GM21528 (cell line): Measurements from ENCODE around the gene GPR161.

Source experiments
- ATAC-seq: cut with Tn5 transposase; IDR thresholded peaks from one replicate; pipeline ENCODE4 v1.9.1; 2021; ENCODE audit warnings: mild to moderate bottlenecking, moderate library complexity; ENCODE audit not compliant: unreplicated experiment, low FRiP score

The GPR161 gene

GRCh38 chr1:168148916-168149315 is 12.2 kb upstream of the GPR161 start:
- peak; percentile 58 for ATAC-seq

- no peak for ATAC-seq
These were observed 9.9 kb upstream of the GPR161 start for GRCh38 chr1:168146626-168147025.

DNA sequence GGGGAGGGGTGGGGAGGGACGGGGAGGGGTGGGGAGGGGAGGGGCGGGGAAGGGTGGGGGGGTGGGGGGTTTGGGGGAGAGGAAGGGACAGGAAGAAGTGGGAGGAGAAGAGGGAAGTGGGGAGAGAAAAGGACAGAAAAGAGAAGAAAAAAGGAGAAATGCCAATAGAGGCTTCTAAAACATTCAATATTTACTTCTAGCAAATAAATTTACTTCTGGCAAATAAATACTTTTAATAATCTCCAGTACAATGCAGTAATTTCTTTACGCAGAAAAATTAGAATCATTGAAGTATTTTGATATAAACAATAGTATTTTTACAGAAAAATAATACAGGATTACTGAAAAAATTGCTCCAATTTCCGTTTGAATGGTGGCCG is 9.4 kb upstream of the GPR161 start:
- no peak for ATAC-seq

GRCh38 chr1:168145184-168146159 is 8.7 kb upstream of the GPR161 start:
- peak; percentile 90 for ATAC-seq

- no peak for ATAC-seq
These were observed 5.2 kb upstream of the GPR161 start for GRCh38 chr1:168141871-168142385.

- no peak for ATAC-seq
These were observed 2.3 kb upstream of the GPR161 start for GRCh38 chr1:168139070-168139469.

- ATAC-seq: no peak
These were observed 1.4 kb upstream of the GPR161 start for GRCh38 chr1:168138134-168138533.

DNA sequence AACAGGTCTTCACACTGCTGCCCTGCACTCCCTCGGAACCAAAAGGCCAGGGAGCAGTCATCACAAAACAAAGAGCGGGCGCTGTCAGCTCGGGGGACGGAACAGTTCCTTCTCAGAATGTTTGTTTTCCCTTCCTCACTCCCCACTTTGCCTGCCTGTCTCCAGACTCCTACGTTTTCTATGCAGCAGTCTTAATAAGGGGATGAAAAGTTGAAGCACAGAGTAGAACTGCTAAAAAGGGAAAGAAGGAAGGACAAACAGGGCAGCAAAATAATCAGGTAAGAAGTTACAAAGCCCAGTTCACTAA is 738 bp upstream of the GPR161 start:
- ATAC-seq: no peak

- no peak for ATAC-seq
These were observed 615 bp downstream of the GPR161 start for GRCh38 chr1:168135921-168136708.

DNA sequence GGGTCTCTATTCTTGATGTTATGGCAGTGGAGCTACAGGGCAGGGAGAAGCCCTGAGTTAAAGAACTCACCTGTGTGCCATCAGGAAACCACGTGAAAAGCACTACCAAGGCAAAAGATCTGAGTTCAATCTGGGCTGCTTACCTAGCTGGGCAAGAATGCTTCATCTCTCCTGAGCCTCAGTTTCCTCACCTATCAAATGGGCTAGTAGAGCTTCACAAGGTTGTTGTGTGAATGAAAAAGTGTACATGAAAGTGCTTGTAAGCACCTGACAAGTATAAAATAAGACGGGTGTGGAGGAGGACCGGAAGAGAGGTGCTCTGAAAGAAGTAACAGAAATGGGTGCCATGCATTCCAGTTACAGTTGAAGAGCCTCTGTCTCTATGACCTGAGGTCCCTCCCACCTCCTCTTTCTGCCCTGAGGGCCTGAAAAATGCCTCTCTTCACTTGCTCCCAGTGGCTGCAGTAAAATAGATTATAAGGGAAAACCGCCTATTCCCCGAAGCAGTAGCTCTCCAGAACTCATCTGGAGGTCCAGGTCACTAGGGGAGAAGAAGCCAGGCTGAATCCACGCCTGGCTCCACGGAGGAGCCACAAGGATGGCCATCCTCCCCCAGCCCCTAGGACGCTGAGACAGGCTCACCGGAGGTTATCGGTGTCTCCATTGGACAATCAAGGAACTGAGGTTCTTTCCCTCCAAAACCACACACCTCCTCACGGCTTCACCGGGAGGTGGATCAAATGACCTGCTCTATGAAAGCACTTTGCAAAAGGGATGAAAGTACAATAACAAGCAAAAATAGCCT is 1.4 kb downstream of the GPR161 start:
- ATAC-seq: no peak

GRCh38 chr1:168134642-168135041 is 2.1 kb downstream of the GPR161 start:
- ATAC-seq: no peak

DNA sequence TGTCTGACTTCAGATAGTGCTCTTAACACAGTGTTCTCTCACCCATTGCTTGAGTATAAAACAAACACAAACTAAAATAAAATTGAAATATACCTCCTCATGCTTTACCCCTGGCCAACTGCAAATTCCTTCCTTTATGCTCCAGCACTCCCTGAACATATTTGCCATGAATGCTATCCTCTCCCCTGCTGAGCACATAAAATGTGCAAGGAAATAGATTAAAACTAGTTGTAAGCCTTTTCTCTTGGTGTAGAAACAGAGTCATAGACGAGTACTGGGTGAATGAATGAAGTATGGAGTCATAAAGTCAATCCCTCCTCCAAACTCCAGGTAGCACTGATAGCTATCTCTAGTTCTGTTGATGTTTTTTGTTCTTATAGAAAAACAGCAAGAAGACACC is 2.6 kb downstream of the GPR161 start:
- no peak for ATAC-seq

DNA sequence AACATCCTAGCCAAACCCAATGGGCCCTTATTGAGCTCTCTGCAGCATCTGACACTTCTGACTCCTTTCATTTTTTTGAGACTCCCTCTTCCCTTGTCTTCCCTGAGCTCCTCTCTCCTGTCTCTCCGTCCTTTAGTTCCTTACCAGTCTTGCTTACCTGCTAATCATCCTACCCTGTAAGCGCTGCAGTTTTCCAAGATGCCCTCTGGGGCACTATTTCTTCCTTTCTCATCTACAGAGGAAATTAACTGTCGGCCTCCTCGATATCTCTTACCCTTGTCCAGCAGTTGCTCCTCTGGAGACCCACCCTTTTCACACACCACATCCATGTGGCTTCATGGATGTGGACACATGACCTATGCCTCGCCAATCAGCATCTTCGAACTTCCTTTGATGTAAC is 6.8 kb downstream of the GPR161 start:
- ATAC-seq: no peak

DNA sequence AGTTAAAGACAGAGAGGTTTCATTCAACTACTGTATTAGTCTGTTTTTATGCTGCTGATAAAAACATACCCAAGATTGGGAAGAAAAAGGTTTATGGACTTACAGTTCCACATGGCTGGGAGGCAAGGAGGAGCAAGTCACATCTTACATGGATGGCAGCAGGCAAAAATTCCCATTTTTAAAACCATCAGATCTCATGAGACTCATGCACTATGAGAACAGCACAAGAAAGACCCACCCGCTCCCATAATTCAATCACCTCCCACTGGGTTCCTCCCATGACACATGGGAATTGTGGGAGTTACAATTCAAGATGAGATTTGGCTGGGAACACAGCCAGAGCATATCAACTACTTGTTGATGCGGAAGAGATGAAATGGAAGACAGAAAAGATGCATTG is 9.2 kb downstream of the GPR161 start:
- ATAC-seq: no peak

DNA sequence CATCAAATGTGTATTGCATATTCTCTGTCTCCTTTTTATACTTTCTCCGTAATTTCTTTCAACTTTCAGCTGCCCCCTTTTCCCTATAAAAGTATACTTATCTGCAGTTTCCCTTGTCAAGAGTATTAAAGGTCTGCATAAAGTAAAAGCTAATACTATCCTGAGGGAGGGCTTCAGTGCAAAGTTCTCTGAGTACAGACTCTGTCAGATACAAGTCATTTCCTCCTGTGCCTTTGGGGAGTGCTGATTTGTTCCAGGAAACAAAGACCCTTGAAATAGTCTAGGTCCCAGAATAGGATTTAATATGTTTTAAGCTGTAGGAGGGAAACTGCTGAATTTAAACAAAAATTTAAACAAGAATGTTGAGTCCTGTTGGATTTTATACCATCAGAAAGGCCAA is 11.7 kb downstream of the GPR161 start:
- ATAC-seq: no peak

GRCh38 chr1:168121401-168122011 is 15.2 kb downstream of the GPR161 start:
- no peak for ATAC-seq

DNA sequence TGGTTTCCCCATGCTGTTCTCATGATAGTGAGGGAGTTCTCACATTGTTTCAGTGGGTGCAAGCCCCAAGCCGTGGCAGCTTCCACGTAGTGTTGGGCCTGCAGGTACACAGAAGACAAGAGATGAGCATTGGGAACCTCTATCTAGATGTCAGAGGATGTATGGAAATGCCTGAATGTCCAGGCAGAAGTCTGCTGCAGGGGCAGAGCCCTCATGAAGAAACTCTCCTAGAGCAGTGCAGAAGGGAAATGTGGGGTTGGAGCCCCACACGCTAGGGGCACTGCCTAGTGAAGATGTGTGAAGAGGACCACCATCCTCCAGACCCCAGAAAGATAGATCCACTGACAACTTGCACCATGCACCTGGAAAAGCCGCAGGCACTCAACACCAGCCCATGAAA is 17.0 kb downstream of the GPR161 start:
- no peak for ATAC-seq

DNA sequence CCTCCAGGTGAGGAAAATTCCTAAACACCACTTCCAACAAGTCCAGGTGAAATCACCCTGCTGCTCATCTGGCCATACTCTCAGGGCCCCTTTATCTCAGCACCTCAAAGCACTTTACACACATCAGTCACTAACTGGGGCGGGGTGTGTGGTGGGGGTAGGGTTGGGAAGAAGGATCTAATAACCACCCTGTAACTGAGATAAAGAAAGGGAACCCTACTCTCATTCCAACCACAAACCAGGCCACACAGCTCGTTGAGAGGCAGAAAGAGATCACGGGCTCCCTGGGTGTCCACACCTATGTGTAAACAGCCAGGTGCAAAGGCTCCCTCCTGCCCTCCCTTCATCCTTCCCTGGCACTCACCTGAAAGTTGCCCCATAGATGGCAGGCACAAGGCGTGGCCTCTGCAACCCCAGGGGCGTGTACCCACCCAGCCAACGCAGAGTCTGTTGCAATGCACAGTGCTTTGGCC is 20.4 kb downstream of the GPR161 start:
- ATAC-seq: no peak

DNA sequence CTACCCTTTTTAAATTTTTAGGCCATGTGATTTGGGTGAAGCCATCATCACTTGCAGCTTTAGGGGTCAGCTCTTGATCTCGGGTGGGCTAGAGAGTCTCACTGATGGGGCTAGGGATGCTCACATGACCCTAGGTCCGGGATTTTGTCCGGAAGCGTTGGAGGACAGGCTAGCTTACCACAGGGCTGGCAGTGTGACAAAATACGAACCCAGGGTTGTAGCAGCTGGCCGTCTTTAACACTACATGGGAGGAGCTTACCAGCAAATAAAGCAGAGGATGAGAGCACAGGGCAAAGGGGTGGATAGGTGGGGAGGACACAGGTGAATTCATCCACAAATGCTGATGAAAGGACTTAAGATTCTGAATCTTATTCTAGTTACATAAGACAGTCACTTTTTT is 21.9 kb downstream of the GPR161 start:
- ATAC-seq: no peak

- no peak for ATAC-seq
These were observed 23.9 kb downstream of the GPR161 start for GRCh38 chr1:168112673-168113305.
